GM12891 (cell line): ENCODE measurements around the gene MFSD6.

Experiments used
- POLR2A ChIP-seq: IDR thresholded peaks from 2 replicates; pipeline ENCODE4 v1.6.1; 2011; ENCODE audit warnings: low read depth, low read length, control low read depth
- POLR2AphosphoS5 ChIP-seq: IDR thresholded peaks from 2 replicates; pipeline ENCODE4 v1.6.1; 2011; ENCODE audit warnings: low read depth, low read length, control low read depth
- TAF1 ChIP-seq: IDR thresholded peaks from 2 replicates; pipeline ENCODE4 v1.6.1; 2011; ENCODE audit warnings: low read depth, low read length, control low read depth

- TF ChIP-seq TAF1 (no peak), POLR2AphosphoS5 (no peak), POLR2A (no peak)
Observed at GRCh38 chr2:190489475-190489874, 81.3 kb downstream of the MFSD6 start.
